Measurements from ENCODE around the gene CEP85. TPM values are rescaled to one million over a fixed set of nuclear protein-coding genes. Genes with fewer than 3 reads are reported as not detected.

CEP85 gene
- total RNA-seq = 10 to 100 TPM in 1 of 3 donors, 1 to 10 TPM in 2; 4.8 to 11.7 (median 7.5) TPM

DNA sequence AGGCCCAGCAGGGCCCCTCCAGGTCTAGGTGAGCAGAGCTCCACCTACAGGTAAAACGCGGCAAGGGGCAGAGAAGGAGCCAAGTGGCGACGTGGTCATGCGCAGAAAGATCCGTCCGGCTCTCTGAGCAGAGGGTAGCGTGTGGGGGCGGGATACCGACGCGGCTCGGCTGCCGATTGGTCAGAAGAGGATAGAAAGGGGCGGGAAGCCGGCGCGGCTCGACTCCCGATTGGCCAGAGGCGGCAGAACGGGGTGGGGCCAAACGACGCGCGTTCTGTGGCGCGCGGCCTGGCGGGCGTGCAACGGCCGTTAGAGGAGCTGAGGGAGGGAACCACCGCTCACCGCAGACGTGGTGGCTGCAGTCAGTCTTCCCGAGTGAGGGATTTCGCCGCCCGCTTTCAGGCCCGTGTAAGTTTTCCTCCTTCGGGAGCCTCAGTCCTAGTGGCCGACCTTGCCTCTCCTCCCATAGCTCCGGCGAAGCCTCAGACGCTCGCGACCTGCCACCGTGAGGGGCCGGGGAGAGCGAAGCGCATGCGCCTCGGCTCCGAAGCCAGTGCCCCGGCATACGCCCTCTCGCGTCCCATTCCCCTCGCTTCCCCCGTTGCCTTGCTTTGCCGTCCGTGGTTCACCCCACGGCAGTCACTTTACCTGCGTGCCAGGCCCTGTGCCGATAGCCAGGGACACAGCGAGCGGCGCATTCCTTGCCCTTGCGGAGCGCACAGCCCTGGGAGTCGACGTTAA, at the start of gene CEP85:
Gene CEP85, plus strand, starts transcription at position 298 of the 741 bp plus-strand sequence. CDS start 5,584 bp downstream, outside the sequence.
- Histone ChIP-seq H3K9me3 (no peaks in the 10 kb centered on the region), H3K27me3 (no peaks in the 10 kb centered on the region), H3K4me3 (peak within 1 kb of the TSS; percentile 64 to 80 (median 78)), H3K4me1 (no peaks in the 10 kb centered on the region), H3K27ac (peak within 1 kb of the TSS; percentile 82 to 87), H3K36me3 (no peaks in the 10 kb centered on the region)
- TF ChIP-seq POLR2AphosphoS5 (IDR thresholded peaks at IDR 0.05) (peak in 2 of 3 donors; percentile 11 to 57), POLR2A (IDR thresholded peaks at IDR 0.05) (no peak)
- TF ChIP-seq, protein P1, sequence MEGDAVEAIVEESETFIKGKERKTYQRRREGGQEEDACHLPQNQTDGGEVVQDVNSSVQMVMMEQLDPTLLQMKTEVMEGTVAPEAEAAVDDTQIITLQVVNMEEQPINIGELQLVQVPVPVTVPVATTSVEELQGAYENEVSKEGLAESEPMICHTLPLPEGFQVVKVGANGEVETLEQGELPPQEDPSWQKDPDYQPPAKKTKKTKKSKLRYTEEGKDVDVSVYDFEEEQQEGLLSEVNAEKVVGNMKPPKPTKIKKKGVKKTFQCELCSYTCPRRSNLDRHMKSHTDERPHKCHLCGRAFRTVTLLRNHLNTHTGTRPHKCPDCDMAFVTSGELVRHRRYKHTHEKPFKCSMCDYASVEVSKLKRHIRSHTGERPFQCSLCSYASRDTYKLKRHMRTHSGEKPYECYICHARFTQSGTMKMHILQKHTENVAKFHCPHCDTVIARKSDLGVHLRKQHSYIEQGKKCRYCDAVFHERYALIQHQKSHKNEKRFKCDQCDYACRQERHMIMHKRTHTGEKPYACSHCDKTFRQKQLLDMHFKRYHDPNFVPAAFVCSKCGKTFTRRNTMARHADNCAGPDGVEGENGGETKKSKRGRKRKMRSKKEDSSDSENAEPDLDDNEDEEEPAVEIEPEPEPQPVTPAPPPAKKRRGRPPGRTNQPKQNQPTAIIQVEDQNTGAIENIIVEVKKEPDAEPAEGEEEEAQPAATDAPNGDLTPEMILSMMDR (IDR thresholded peaks at IDR 0.05) = peak; percentile 58 to 88 (median 78)
- intact Hi-C loops (cut with DNase I; ENCODE audit: low total_unique reads) = loop anchor here (10.0 kb wide), 1 partner anchor 69 kb away; the partner anchor contains the start of genes C1orf232 and ZNF593
- DNase-seq (ENCODE audit: low spot score in 2 of 2) = peak; percentile 97 to 99

DNA sequence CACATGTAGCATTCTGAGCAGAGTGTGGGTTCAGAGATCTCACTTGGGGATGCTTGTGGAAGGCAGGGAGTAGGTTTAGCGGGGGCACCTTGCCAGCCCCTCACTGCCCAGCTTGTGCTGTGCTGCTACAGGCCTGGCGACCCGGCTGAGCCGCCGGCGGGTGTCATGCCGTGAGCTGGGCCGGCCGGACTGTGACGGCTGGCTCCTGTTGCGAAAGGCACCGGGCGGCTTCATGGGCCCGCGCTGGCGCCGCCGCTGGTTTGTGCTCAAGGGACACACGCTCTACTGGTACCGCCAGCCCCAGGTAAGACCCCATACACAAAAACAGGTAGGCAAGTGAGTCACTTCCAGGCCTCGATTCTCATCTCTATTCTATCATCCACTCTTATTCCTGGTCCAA, 49.1 kb upstream of the CEP85 start:
- no peak overlapping the region for H3K27ac ChIP-seq
- H3K4me3 ChIP-seq = no peak overlapping the region
- TF ChIP-seq, protein P1 (IDR thresholded peaks at IDR 0.05) = no peak
- no peak for TF ChIP-seq POLR2AphosphoS5 (IDR thresholded peaks at IDR 0.05)
- no peak for TF ChIP-seq POLR2A (IDR thresholded peaks at IDR 0.05)
- DNase-seq (ENCODE audit: low spot score in 2 of 2) = no peak
- H3K36me3 ChIP-seq = no peaks in the 10 kb centered on the region
- intact Hi-C loops (cut with DNase I; ENCODE audit: low total_unique reads) = no loop called here
- H3K9me3 ChIP-seq = no peaks in the 10 kb centered on the region
- H3K4me1 ChIP-seq = no peaks in the 10 kb centered on the region
- no peaks in the 10 kb centered on the region for H3K27me3 ChIP-seq

GRCh38 chr1:26187882-26188281, 46.1 kb upstream of the CEP85 start:
- H3K36me3 ChIP-seq = no peaks in the 10 kb centered on the region
- no peak overlapping the region for H3K27ac ChIP-seq
- H3K9me3 ChIP-seq = no peaks in the 10 kb centered on the region
- H3K27me3 ChIP-seq = no peaks in the 10 kb centered on the region
- H3K4me1 ChIP-seq = no peaks in the 10 kb centered on the region
- no peak overlapping the region for H3K4me3 ChIP-seq
- no peak for DNase-seq (ENCODE audit: low spot score in 2 of 2)
- TF ChIP-seq POLR2A (IDR thresholded peaks at IDR 0.05) = no peak
- TF ChIP-seq, protein P1 (IDR thresholded peaks at IDR 0.05) = no peak
- no peak for TF ChIP-seq POLR2AphosphoS5 (IDR thresholded peaks at IDR 0.05)
- intact Hi-C loops (cut with DNase I; ENCODE audit: low total_unique reads) = no loop called here

DNA sequence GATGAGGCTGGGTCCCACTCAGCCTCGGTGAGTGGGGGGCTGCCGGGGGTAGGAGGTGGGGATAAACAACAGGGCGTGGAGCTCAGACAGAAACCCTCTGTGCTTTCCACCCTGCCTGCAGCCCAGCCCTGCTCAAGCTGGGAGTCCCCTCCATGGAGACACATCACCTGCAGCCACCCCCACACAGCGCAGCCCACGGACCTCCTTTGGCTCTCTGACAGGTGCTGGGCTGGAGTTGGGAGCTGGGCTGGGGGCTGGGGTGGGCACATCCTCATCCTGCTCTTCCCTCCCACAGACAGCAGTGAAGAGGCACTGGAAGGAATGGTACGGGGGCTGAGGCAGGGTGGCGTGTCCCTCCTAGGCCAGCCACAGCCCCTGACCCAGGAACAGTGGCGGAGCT, 45.5 kb upstream of the CEP85 start:
- Histone ChIP-seq H3K27ac (no peak overlapping the region), H3K4me3 (no peak overlapping the region), H3K27me3 (no peaks in the 10 kb centered on the region), H3K36me3 (no peaks in the 10 kb centered on the region), H3K4me1 (no peaks in the 10 kb centered on the region), H3K9me3 (no peaks in the 10 kb centered on the region)
- intact Hi-C loops (cut with DNase I; ENCODE audit: low total_unique reads) = no loop called here
- DNase-seq (ENCODE audit: low spot score in 2 of 2) = no peak
- TF ChIP-seq POLR2AphosphoS5 (IDR thresholded peaks at IDR 0.05) (no peak), POLR2A (IDR thresholded peaks at IDR 0.05) (no peak)
- TF ChIP-seq, protein P1 (IDR thresholded peaks at IDR 0.05) = no peak

DNA sequence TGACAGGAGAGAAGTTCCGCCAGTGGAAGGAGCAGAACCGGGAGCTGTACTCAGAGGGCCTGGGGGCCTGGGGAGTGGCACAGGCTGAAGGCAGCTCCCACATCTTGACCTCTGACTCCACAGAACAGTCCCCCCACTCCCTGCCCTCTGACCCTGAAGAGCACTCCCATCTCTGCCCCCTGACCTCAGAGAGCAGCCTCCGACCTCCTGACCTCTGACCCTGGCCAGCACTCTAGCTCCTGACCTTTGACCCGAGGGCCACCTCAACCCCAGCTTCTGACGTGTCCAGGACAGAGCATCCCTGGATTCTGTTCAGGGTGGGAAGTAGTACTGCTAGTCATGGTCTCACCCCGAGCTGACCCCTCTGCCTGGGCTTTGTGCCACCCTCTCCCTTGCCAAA, 44.7 kb upstream of the CEP85 start:
- no peak overlapping the region for H3K4me3 ChIP-seq
- no peak for DNase-seq (ENCODE audit: low spot score in 2 of 2)
- no peaks in the 10 kb centered on the region for H3K36me3 ChIP-seq
- H3K9me3 ChIP-seq = no peaks in the 10 kb centered on the region
- intact Hi-C loops (cut with DNase I; ENCODE audit: low total_unique reads) = no loop called here
- H3K4me1 ChIP-seq = no peaks in the 10 kb centered on the region
- no peaks in the 10 kb centered on the region for H3K27me3 ChIP-seq
- H3K27ac ChIP-seq = no peak overlapping the region
- TF ChIP-seq POLR2AphosphoS5 (IDR thresholded peaks at IDR 0.05) (no peak), POLR2A (IDR thresholded peaks at IDR 0.05) (no peak)
- TF ChIP-seq, protein P1 (IDR thresholded peaks at IDR 0.05) = no peak
